SHP77 (cell line): ENCODE measurements around the gene PITPNM3.
A peak's percentile ranks its signal among the peaks of the same experiment; 100 is the strongest.
"Not testable (repeated sequence)": the region's sequence is repeated elsewhere in the genome, so short reads cannot be mapped to it uniquely, and the experiment has no call there.

Experiments
- DNase-seq, 2 experiments: peaks; one replicate each; lab custom pipeline; 2025; lab: John Stamatoyannopoulos, UW

PITPNM3 gene

DNA sequence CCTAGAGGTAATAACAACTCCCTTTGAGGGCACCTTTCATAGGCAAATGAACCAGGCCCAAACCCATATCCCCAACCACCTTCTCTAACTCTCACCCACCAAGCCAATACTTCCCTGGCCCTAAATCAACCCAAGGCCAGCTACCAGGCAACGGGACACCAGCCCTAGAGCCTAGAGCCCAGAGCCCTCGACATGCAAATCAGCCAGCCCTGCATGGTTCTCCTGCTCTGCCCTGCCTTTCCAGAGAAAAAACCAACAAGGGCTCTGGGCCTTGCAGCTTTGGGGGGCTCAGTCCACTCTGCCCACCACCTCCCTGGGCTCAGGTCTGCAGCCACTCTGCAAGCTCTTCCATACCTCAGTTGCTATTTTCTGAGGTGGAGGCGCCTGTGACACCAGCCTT is 55.0 kb downstream of the PITPNM3 start:
- no peak for DNase-seq

- DNase-seq: no peak
These were observed 57.3 kb downstream of the PITPNM3 start for GRCh38 chr17:6498901-6499540.

GRCh38 chr17:6498356-6498755 is 58.0 kb downstream of the PITPNM3 start:
- no peak for DNase-seq

DNA sequence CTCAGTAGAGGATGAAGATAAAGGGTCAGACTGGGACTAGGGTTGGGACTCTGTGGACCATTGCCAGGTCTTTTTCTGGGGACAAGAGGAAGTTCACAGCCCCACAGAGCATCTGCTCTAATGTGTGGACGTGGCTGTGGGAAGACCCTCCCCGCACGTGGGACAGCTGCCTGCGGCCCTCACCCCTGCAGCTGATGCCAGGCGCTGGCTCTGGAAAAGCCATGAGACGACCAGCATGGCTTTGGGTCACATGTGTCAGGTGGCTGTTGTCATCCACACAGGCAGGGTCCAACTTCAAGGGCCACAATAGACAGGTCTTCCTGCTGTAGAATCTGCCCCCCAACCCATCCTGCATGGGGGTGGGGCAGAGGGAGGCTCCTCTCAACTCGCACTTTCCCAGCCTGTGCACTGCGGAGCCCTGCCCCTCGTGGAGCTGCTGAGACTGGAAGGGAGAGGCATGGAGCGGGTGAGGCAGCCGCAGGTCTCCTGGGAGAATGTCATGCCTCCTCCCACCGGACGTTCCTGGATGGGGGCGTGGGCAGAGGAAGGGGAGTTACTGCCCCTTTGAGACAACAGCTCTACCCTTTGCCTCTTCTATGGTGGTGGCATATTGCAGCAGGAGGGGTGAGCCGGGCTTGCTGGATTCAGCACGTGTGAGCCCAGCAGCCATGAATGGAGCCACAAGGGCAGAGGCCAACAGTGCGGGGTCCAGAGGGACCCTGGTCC is 58.7 kb downstream of the PITPNM3 start:
- DNase-seq: no peak

DNA sequence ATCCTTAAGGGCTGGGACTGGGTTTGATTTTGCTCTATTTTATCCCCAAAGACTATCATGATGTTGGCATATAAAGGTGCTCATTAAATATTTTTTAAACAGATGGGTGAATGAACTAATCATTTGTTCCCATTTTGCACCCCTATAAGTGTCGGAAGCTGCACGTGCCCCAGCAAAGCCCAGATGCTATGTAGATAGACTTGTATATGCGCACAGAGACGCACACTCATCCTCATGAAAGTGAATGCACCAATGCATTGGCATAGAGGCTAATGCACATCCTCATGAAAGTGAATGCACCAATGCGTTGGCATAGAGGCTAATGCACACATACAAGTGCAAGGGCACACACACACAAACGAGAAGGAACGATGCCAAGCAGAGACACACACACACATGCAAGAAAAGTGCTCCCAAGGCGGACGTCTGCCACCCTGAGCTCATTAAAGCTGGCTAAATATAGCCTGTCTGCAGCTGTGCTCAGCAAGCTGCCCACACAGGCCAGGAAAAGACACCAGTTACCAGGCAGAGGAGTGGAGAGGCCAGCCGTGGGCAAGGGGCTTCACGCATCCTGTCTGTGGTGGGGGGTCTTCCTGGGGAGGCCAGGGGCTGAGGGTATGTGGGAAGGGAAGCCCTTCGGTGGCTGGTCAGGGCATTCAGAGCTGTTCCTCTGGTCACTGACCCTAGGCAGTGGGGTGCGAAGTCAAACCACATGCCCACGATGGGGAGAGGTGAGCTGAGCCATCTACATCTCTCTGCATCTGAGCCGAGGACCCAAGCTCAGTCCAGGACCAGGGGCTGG is 59.5 kb downstream of the PITPNM3 start:
- peak in 1 of 2 experiments; percentile 41 for DNase-seq

- no peak for DNase-seq
These were observed 60.3 kb downstream of the PITPNM3 start for GRCh38 chr17:6496116-6496481.

- DNase-seq: no peak
These were observed 60.8 kb downstream of the PITPNM3 start for GRCh38 chr17:6495450-6496115.

GRCh38 chr17:6494239-6494941 is 62.0 kb downstream of the PITPNM3 start:
- no peak for DNase-seq

GRCh38 chr17:6492892-6493674 is 63.3 kb downstream of the PITPNM3 start:
- DNase-seq: no peak

GRCh38 chr17:6491071-6491700 is 65.2 kb downstream of the PITPNM3 start:
- no peak for DNase-seq

DNA sequence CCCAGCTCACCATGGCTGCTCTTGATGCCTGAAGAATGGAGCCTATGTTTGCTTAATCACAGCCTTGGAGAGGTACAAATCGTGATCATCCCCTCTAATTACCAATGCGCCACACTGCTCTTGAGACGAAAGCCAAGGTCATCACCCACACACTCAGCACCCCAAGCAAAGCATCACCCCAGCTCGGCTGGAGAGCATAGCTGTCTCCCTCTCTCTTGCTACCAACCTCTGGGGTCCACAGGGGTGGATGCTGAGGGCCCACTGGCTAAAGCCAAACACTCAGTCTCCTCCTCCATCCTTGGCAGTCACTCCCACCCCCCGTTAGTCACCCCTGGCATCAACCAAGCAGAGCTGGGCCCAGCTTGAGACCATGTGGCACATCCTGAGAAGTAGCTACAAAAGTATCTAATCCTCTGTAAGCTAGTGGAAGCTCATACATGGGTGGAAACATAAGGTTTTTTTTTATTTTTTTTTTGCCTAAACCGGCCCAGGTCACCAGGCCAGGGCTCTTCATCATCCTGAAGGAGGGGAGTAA is 67.3 kb downstream of the PITPNM3 start:
- no peak for DNase-seq

DNA sequence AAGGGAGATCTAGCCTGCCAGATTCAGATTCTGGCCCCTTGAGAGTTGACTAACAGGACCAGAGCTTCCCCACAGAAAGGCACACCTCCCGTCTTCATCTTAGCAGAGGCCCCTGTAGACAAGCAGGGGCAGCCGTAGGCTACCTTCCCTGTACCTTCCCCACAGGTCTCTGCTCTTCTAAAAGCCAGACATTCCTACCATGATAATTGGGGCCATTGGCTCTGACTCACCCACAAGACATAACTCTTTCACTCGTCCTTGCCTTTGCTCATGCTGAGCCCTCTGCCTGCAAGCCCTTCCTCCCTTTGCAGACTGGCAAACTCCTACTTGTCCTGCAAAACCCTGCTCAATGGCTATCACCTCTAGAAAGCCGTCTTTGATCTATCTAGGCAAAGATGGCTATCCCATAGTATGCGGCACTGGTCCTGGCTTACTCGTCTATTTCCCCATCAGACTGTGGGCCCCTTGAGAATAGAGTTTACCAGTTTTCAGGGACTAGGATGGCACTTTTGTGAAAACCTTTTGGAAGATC is 68.3 kb downstream of the PITPNM3 start:
- no peak for DNase-seq

GRCh38 chr17:6487251-6488007 is 68.9 kb downstream of the PITPNM3 start:
- DNase-seq: no peak

GRCh38 chr17:6485646-6486412 is 70.5 kb downstream of the PITPNM3 start:
- no peak for DNase-seq

- DNase-seq: no peak
These were observed 72.8 kb downstream of the PITPNM3 start for GRCh38 chr17:6483507-6483906.

GRCh38 chr17:6482796-6483195 is 73.6 kb downstream of the PITPNM3 start:
- not testable (repeated sequence) for DNase-seq

DNA sequence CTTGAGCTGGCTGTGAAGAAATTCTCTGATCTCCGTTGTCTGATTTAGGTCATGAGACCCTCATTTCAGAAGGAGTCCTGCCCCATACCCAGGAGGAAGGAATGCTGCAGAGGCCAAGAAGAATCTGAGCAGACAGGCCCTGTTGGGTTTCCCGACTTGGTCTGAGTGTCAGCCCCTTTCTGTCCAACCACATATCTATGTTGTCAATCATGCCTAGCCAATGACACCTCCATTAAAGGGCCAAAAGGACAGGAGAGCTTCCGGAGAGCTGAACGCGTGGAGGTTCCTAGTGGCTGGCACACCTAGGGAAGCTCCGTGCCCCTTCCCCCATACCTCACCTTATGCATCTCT is 74.3 kb downstream of the PITPNM3 start:
- DNase-seq: no peak

DNA sequence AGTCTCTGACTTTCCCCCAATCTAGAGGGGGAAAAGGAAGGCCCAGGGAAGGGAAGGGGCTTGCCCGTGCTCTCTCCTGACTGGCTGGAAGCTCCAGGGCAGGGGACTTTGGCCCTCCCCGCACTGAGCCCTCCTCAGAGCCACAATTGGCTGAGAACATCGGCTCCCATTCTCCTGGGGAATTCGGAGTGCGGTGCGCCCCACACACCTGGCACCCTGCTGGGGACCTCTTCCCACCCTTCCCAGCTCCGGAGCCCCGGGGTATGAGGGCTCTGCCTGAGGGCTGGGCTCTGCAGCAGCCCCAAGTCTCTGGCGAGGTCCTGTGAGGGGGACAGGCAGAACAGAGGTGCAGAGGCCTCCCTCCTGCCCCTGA is 76.1 kb downstream of the PITPNM3 start:
- no peak for DNase-seq
